AG04449 (cell line): ENCODE measurements around the gene TAF6.

Experiments used
- CTCF ChIA-PET: fragments of 350-600 bp; formaldehyde crosslinking; extraction: SDS; loops from one replicate; lab custom pipeline; 2021; ENCODE audit warnings: antibody characterized with exemption; lab: Yijun Ruan, JAX
- POLR2A ChIA-PET: fragments of 400-600, 350-600 bp; formaldehyde crosslinking; extraction: SDS; loops from one replicate; lab custom pipeline; 2020; ENCODE audit warnings: antibody characterized with exemption, inconsistent platforms; lab: Yijun Ruan, JAX
- DNase-seq: peaks from one replicate; pipeline ENCODE4 v3.0.0-alpha.2; 2010; ENCODE audit warnings: low read depth, low spot score
- H3K4me3 ChIP-seq: 2 replicates; pipeline ENCODE4 v1.5.1; 2011; ENCODE audit warnings: low read depth, mild to moderate bottlenecking, control low read depth, low read length
- CTCF ChIP-seq: IDR thresholded peaks from one replicate; pipeline ENCODE4 v1.5.1; 2011; ENCODE audit warnings: mild to moderate bottlenecking, moderate library complexity, low read length, control low read depth, inconsistent platforms; ENCODE audit not compliant: insufficient read depth; ENCODE audit errors: missing control alignments

Gene TAF6

DNA sequence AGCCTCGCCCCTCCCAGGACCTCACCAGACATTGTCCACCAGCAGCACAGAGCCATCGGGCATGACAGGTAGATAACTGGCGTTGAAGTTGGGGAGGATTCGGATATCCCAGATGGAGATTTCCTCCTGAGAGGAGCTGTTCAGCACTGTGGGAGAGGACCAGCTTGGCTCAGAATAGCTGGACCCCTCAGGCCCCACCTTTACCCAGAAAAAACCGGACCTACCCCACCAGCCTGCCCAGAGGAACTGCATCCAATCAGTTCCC lies 37.8 kb upstream of the TAF6 start:
- ChIA-PET CTCF (interaction anchor here (1.2 to 5.1 kb wide), 4 partner anchors 9 to 60 kb away, joined by 3 to 31 read pairs (median 4); no protein-coding TSS in a partner anchor), POLR2A (interaction anchor here (1.0 to 1.3 kb wide), 2 partner anchors 8 to 11 kb away, joined by 5 to 9 read pairs; partner anchors contain the start of genes GAL3ST4 and LAMTOR4)
- DNase-seq: no peak
- H3K4me3 ChIP-seq: peak overlapping the region; percentile 71
- TF ChIP-seq CTCF: no peak

- peak overlapping the region; percentile 10; the same call in 1 of the 2 replicates for H3K4me3 ChIP-seq
- TF ChIP-seq CTCF: no peak
- ChIA-PET CTCF (interaction anchor here (0.6 to 5.1 kb wide), 4 partner anchors 9 to 61 kb away, joined by 3 to 31 read pairs (median 4); no protein-coding TSS in a partner anchor), POLR2A (interaction anchor here (1.0 kb wide), 1 partner anchor 12 kb away, joined by 5 read pairs; the partner anchor contains the start of gene GAL3ST4)
- no peak for DNase-seq
These were observed 37.3 kb upstream of the TAF6 start for GRCh38 chr7:100156331-100157068.

- H3K4me3 ChIP-seq: no peak overlapping the region
- ChIA-PET CTCF (interaction anchor here (0.6 to 5.1 kb wide), 2 partner anchors 9 to 24 kb away, joined by 3 to 31 read pairs; no protein-coding TSS in a partner anchor), POLR2A (interaction anchor here (1.0 kb wide), 1 partner anchor 12 kb away, joined by 5 read pairs; the partner anchor contains the start of gene GAL3ST4)
- no peak for DNase-seq
- TF ChIP-seq CTCF: no peak
These were observed 36.6 kb upstream of the TAF6 start for GRCh38 chr7:100155553-100156317.

GRCh38 chr7:100154651-100155491 lies 35.7 kb upstream of the TAF6 start:
- ChIA-PET CTCF (interaction anchor here (5.1 kb wide), 1 partner anchor 23 kb away, joined by 31 read pairs; no protein-coding TSS in a partner anchor), POLR2A (no interaction called here)
- DNase-seq: no peak
- no peak overlapping the region for H3K4me3 ChIP-seq
- no peak for TF ChIP-seq CTCF

DNA sequence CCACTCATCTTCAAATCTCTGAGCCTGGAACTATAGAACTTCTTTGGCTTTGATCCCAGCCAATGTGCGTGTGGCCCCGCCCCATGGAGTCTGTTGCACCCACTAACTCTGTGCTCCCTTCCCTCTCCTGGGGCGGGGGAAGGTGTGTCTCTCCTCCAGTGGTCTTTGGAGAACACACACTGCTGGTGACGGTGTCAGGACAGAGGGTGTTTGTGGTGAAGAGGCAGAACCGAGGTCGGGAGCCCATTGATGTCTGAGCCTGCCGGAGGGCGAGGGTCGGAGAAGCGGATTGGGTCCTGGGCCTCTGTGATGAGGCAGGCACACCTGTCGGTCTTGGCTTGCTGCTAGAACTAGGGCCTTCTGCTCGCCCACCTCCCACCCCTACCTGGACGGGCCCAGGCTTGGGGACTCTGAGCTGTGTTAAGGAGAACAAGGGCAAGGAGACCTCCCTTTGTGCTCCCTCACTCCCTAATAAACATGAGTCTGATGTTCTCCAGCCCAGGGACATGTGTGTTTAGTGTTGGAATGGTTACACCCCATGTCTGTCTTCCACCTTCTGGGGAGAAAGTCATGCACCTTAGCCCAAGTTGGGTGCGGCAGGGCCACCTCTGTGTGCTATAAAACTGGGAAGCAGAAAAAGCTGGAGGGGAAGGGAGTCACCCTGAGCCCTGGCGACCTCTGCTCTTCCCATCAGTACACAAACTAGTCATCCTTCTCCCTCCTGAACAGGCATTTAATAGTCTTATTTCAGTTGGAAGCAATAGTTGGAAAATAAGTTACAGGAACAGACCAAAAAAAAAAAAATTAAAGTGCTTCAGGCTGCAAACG lies 34.8 kb upstream of the TAF6 start:
- ChIA-PET POLR2A (interaction anchor here (0.6 kb wide), 1 partner anchor 31 kb away, joined by 4 read pairs; no protein-coding TSS in a partner anchor), CTCF (interaction anchor here (0.6 to 5.1 kb wide), 3 partner anchors 13 to 63 kb away, joined by 3 to 31 read pairs (median 4); no protein-coding TSS in a partner anchor)
- DNase-seq: no peak
- TF ChIP-seq CTCF: no peak
- no peak overlapping the region for H3K4me3 ChIP-seq
